ENCODE measurements around the gene CHST15.

Gene CHST15

GRCh38 chr10:124040451-124041188, 52.8 kb downstream of the CHST15 start:
- DNase-seq (ENCODE audit: low read depth), result no peak
- no peak overlapping the region for H3K4me3 ChIP-seq (ENCODE audit: control insufficient read depth, low read depth, low read length)
- no peak for TF ChIP-seq CTCF (IDR thresholded peaks at IDR 0.05; ENCODE audit: control insufficient read depth, insufficient read depth, low read depth, low read length, missing control alignments)

- no peak overlapping the region for H3K4me3 ChIP-seq (ENCODE audit: control insufficient read depth, low read depth, low read length)
- TF ChIP-seq CTCF (IDR thresholded peaks at IDR 0.05; ENCODE audit: control insufficient read depth, insufficient read depth, low read depth, low read length, missing control alignments), result no peak
- DNase-seq (ENCODE audit: low read depth), result no peak
Measured at GRCh38 chr10:124039483-124040013, 53.9 kb downstream of the CHST15 start.

GRCh38 chr10:124037784-124038183, 55.6 kb downstream of the CHST15 start:
- TF ChIP-seq CTCF (IDR thresholded peaks at IDR 0.05; ENCODE audit: control insufficient read depth, insufficient read depth, low read depth, low read length, missing control alignments), result no peak
- no peak for DNase-seq (ENCODE audit: low read depth)

GRCh38 chr10:124037286-124037685, 56.1 kb downstream of the CHST15 start:
- no peak for DNase-seq (ENCODE audit: low read depth)
- H3K4me3 ChIP-seq (ENCODE audit: control insufficient read depth, low read depth, low read length), result no peak overlapping the region
- TF ChIP-seq CTCF (IDR thresholded peaks at IDR 0.05; ENCODE audit: control insufficient read depth, insufficient read depth, low read depth, low read length, missing control alignments), result no peak

More at GRCh38 chr10:124037784-124038183, 55.6 kb downstream of the CHST15 start:
- H3K4me3 ChIP-seq (ENCODE audit: control insufficient read depth, low read depth, low read length), result no peak overlapping the region

GRCh38 chr10:124036746-124037145, 56.7 kb downstream of the CHST15 start:
- no peak for TF ChIP-seq CTCF (IDR thresholded peaks at IDR 0.05; ENCODE audit: control insufficient read depth, insufficient read depth, low read depth, low read length, missing control alignments)
- DNase-seq (ENCODE audit: low read depth), result no peak
- H3K4me3 ChIP-seq (ENCODE audit: control insufficient read depth, low read depth, low read length), result no peak overlapping the region

- DNase-seq (ENCODE audit: low read depth), result no peak
- no peak overlapping the region for H3K4me3 ChIP-seq (ENCODE audit: control insufficient read depth, low read depth, low read length)
- no peak for TF ChIP-seq CTCF (IDR thresholded peaks at IDR 0.05; ENCODE audit: control insufficient read depth, insufficient read depth, low read depth, low read length, missing control alignments)
Measured at GRCh38 chr10:124035928-124036558, 57.4 kb downstream of the CHST15 start.
